ENCODE results near the gene PHF2.

- TF ChIP-seq CTCF (IDR thresholded peaks at IDR 0.05) (no peak), REST (IDR thresholded peaks at IDR 0.05; ENCODE audit: low read depth, low read length) (no peak), CHD2 (IDR thresholded peaks at IDR 0.05; ENCODE audit: low read length, partially characterized antibody) (no peak), YY1 (IDR thresholded peaks at IDR 0.05; ENCODE audit: low read depth) (no peak), POLR2AphosphoS5 (IDR thresholded peaks at IDR 0.05; ENCODE audit: low read depth, low read length) (no peak), MAX (IDR thresholded peaks at IDR 0.05; ENCODE audit: low read depth) (no peak)
Observed at GRCh38 chr9:93629920-93630319, 53.5 kb downstream of the PHF2 start.

Measured in SK-N-SH (cell line).